WTC11 (cell line): Measurements from ENCODE around the gene APOL1.

Experiments used
- ATF2 ChIP-seq: sonication (generic); formaldehyde crosslinking; IDR thresholded peaks from 2 replicates; pipeline ENCODE4 v1.8.1; 2022; ENCODE audit warnings: low read depth, missing genetic modification reagents, borderline replicate concordance
- CREB1 ChIP-seq: sonication (generic); formaldehyde crosslinking; IDR thresholded peaks from 2 replicates; pipeline ENCODE4 v1.8.0; 2023; ENCODE audit warnings: mild to moderate bottlenecking, missing genetic modification reagents
- ZNF121 ChIP-seq: sonication (generic); formaldehyde crosslinking; IDR thresholded peaks from 2 replicates; pipeline ENCODE4 v1.8.0; 2023; ENCODE audit warnings: missing genetic modification reagents
- TF ChIP-seq, protein P1 (sequence below): fragments of 200-600 bp; IDR thresholded peaks from 2 replicates; pipeline ENCODE4 v1.8.0; 2022; ENCODE audit warnings: antibody characterized with exemption
- TF ChIP-seq, protein P2 (sequence below): sonication (generic); formaldehyde crosslinking; IDR thresholded peaks from 2 replicates; pipeline ENCODE4 v1.8.1; 2022; ENCODE audit warnings: mild to moderate bottlenecking, moderate library complexity, missing genetic modification reagents

DNA sequence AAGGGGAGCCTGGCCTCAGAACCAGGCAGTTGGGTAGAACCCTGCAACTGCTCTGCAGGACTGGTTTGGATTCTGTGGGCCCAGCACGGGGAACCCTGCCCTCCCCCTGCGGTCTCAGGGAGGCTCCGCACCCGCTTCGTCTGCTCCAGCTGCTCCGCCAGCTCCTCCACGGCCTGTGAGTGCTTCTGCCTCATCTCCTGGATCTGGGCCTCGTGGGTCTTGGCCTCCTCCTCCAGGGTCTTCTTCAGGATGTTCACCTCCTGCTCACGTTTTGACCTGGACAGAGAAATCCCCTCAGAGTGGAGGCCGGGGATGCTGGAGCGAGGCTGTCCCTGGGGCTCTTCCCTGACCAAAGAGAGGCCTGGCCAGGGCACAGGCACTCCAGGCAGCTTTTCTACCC, 41.9 kb downstream of the APOL1 start:
- no peak for TF ChIP-seq ZNF121 (CRISPR knock-in tag)
- TF ChIP-seq, protein P1, sequence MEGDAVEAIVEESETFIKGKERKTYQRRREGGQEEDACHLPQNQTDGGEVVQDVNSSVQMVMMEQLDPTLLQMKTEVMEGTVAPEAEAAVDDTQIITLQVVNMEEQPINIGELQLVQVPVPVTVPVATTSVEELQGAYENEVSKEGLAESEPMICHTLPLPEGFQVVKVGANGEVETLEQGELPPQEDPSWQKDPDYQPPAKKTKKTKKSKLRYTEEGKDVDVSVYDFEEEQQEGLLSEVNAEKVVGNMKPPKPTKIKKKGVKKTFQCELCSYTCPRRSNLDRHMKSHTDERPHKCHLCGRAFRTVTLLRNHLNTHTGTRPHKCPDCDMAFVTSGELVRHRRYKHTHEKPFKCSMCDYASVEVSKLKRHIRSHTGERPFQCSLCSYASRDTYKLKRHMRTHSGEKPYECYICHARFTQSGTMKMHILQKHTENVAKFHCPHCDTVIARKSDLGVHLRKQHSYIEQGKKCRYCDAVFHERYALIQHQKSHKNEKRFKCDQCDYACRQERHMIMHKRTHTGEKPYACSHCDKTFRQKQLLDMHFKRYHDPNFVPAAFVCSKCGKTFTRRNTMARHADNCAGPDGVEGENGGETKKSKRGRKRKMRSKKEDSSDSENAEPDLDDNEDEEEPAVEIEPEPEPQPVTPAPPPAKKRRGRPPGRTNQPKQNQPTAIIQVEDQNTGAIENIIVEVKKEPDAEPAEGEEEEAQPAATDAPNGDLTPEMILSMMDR, result no peak
- TF ChIP-seq ATF2 (CRISPR knock-in tag), result no peak
- TF ChIP-seq CREB1 (CRISPR knock-in tag), result no peak
- TF ChIP-seq, protein P2, sequence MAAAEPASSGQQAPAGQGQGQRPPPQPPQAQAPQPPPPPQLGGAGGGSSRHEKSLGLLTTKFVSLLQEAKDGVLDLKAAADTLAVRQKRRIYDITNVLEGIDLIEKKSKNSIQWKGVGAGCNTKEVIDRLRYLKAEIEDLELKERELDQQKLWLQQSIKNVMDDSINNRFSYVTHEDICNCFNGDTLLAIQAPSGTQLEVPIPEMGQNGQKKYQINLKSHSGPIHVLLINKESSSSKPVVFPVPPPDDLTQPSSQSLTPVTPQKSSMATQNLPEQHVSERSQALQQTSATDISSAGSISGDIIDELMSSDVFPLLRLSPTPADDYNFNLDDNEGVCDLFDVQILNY, result no peak
